Tibial artery (tissue), 4 donors: Measurements from ENCODE around the gene HIGD1A.

ENCODE experiments used
- DNase-seq, 2 donors: peaks; one replicate each; pipeline ENCODE4 v3.0.0-alpha.2; 2019
- H3K27ac ChIP-seq, 2 donors: fragments of 200-600 bp; sonication (generic) in 1 of 2; 1 replicate in 1 of 2; 2 replicates in 1 of 2; pipeline ENCODE4 v1.5.1; 2018 to 2019; ENCODE audit warnings: mild to moderate bottlenecking in 1 of 2
- H3K27me3 ChIP-seq, 2 donors: fragments of 200-600 bp; sonication (generic) in 1 of 2; one replicate each; pipeline versions ENCODE4 v1.5.1 to v1.6.0; 2016 to 2019
- H3K36me3 ChIP-seq, 3 donors: fragments of 200-600 bp; sonication (generic) in 2 of 3; one replicate each; pipeline ENCODE4 v1.5.1; 2016 to 2019; ENCODE audit warnings: mild to moderate bottlenecking in 2 of 3
- H3K4me1 ChIP-seq, 4 donors: fragments of 200-600 bp; sonication (generic) in 2 of 4; 1 replicate in 3 of 4; 2 replicates in 1 of 4; pipeline ENCODE4 v1.5.1; 2016 to 2019
- H3K4me3 ChIP-seq, 2 donors: fragments of 200-600 bp; sonication (generic) in 1 of 2; 1 replicate in 1 of 2; 2 replicates in 1 of 2; pipeline ENCODE4 v1.5.1; 2018 to 2019; ENCODE audit warnings: mild to moderate bottlenecking in 2 of 2
- H3K9me3 ChIP-seq, 3 donors: fragments of 200-600 bp; sonication (generic) in 1 of 3; one replicate each; pipeline ENCODE4 v1.5.1; 2016 to 2019
- intact Hi-C: fragments of 100-400 bp; cut with DNase I; formaldehyde crosslinking; loops from one replicate; pipeline ENCODE4 v1.15.0; 2023; ENCODE audit warnings: low total_unique reads
- TF ChIP-seq, protein P1 (sequence below), 2 experiments: fragments of 200-600 bp in 1 of 2; fragments of 450-650 bp in 1 of 2; IDR thresholded peaks; one replicate each; pipeline ENCODE4 v1.5.1; 2017 to 2019; ENCODE audit warnings: antibody characterized with exemption in 2 of 2, mild to moderate bottlenecking in 1 of 2, moderate library complexity in 1 of 2

Gene HIGD1A

DNA sequence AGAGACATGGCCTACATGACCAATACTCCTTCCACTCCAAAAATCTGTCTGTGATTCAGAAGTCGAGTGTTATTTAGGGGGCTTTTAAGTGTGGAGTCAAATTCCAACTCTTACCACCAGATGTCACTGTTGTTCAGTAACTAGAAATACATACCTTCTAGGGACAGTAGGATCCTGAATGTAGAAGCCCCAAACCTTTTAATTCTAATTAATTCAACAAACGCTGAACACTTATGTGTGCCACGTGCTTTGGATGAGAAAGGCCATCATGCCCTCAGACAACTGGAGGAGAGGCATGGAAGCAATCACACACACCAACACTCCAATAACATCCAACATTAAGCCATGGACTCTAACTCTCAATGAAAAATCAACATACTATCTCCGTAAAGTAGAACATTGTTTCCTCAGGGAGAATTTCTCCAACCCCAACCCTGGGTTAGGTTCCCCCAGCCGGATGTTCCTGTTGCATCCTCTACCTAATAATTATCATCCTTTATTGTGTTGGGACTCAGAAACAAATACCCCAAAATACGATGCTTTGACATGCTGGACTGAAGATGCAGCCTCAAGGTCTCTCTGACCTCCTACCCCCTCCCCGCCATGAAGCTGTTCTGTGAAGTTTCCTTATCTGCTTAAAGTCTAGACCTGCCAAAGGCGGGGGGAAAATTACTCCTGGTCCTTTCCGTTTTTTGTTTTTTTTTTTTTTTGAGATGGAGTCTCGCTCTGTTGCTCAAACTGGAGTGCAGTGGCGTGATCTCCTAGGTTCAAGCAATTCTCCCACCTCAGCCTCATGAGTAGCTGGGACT, 23.2 kb downstream of the HIGD1A start:
- H3K27ac ChIP-seq, result peak overlapping the region; percentile 52 to 56
- TF ChIP-seq, protein P1, sequence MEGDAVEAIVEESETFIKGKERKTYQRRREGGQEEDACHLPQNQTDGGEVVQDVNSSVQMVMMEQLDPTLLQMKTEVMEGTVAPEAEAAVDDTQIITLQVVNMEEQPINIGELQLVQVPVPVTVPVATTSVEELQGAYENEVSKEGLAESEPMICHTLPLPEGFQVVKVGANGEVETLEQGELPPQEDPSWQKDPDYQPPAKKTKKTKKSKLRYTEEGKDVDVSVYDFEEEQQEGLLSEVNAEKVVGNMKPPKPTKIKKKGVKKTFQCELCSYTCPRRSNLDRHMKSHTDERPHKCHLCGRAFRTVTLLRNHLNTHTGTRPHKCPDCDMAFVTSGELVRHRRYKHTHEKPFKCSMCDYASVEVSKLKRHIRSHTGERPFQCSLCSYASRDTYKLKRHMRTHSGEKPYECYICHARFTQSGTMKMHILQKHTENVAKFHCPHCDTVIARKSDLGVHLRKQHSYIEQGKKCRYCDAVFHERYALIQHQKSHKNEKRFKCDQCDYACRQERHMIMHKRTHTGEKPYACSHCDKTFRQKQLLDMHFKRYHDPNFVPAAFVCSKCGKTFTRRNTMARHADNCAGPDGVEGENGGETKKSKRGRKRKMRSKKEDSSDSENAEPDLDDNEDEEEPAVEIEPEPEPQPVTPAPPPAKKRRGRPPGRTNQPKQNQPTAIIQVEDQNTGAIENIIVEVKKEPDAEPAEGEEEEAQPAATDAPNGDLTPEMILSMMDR (IDR thresholded peaks at IDR 0.05), result peak; percentile 76 to 91
- no peaks in the 10 kb centered on the region for H3K27me3 ChIP-seq
- no peak overlapping the region for H3K4me3 ChIP-seq
- no peak for DNase-seq
- H3K36me3 ChIP-seq, result peaks cover 4 to 28% (median 24%) of the 10 kb centered on the region in 3 donors
- intact Hi-C loops, result loop anchor here (2.0 to 5.0 kb wide), 2 partner anchors 51 to 100 kb away; no protein-coding TSS in a partner anchor
- no peaks in the 10 kb centered on the region for H3K9me3 ChIP-seq
- H3K4me1 ChIP-seq, result peaks cover 0 to 26% (median 12%) of the 10 kb centered on the region in 4 donors

DNA sequence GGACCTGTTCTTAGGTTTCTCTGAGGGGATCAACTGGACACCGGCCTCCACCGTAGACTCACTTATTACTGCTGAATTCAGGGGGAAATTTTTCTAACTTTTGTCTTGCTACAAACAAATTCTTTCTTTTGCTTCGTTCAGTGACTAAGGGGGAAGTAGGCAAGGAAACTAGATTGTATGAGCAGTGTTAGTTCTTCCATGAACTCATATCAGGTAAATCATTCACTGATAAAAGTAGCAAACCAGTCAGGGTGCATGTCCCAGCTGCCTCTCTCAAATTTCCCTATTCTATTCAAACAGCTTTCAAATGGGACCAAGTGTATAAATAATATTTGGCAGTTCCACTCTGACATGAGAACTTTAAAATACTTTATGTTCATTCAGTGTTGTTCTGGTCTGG, 23.9 kb downstream of the HIGD1A start:
- Histone ChIP-seq H3K9me3 (no peaks in the 10 kb centered on the region), H3K27me3 (no peaks in the 10 kb centered on the region), H3K4me1 (peaks cover 0 to 26% (median 12%) of the 10 kb centered on the region in 4 donors), H3K4me3 (no peak overlapping the region), H3K27ac (peak overlapping the region; percentile 52 to 56), H3K36me3 (peaks cover 4 to 21% (median 18%) of the 10 kb centered on the region in 3 donors)
- intact Hi-C loops, result loop anchor here (2.0 to 5.0 kb wide), 2 partner anchors 52 to 100 kb away; no protein-coding TSS in a partner anchor
- TF ChIP-seq, protein P1 (IDR thresholded peaks at IDR 0.05), result no peak
- no peak for DNase-seq

DNA sequence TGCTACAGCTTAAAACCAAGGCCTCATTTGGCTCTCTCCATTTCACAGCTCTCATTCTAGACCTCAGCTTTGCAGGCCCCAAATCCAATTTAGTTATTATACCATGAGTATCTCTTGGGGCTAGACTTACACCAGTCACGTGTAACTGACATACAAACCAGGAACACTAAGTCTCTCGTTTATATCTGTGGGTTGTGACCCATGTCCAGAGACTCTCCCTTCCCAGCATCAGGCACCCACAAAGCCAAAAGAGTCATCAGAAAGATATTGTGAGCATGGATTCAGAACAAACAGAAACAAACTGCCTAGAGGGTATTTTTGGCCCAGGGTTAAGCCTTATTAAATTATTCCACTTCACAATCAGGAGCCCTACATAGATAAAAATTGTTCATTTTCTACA, 25.6 kb downstream of the HIGD1A start:
- Histone ChIP-seq H3K4me3 (no peak overlapping the region), H3K27ac (peak overlapping the region; percentile 48 to 60), H3K9me3 (no peaks in the 10 kb centered on the region), H3K36me3 (peaks cover 4 to 12% (median 8%) of the 10 kb centered on the region in 3 donors), H3K4me1 (peaks cover 0 to 31% (median 13%) of the 10 kb centered on the region in 4 donors), H3K27me3 (no peaks in the 10 kb centered on the region)
- TF ChIP-seq, protein P1 (IDR thresholded peaks at IDR 0.05), result no peak
- DNase-seq, result peak in 1 of 2 donors; percentile 66
- intact Hi-C loops, result no loop called here

DNA sequence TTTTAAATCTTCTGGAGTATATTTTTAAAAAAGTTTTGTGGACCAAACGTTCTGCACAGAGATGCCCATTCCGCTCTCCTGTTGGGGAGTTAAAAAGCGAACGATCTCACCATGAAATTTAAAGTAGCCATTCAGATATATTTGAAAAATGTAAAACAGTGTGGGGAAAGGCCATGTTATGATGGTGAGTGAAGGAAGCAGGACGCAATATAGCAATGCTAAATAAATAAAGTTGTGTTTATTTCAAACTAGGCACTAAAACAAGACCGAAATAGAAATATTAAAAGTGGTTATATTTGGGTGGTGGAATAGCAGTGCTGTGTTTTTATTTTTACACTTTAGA, 30.9 kb downstream of the HIGD1A start:
- peak overlapping the region; percentile 64 for H3K27ac ChIP-seq

DNA sequence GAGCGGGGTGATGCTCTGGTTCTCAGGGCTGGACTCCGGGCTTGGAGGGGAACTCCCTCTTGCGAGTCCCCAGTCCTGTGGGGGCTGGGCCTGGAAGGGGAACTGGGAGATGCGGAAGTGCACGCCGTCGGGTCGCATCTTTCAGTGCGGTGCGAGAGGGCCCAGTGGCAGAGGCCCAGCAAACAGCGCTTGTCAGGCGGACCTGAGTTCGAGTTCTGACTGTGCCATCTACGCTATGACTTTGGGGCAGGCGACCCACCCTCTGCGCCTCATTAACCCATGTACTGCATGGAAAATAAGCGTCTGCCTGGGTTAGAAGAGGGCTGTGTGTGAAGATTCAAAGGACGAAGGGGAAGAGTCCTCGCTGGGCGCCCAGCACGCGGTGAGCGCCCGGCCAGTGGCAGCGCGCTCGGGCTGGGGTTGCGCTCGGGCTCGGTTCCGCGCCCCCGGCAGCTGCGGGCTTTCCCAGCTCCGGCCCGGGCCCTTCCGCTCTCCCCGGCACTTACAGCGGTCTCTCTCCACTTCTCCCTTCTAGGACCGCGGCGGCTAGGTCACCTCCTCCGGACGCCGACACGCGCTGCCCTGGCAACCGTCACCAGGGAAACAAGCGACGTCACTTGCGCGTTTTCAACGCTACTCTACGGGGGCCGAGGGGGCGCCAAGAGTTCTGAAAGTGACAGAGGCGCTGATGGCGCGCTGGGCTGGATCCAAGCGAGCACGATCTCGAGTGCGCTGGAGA, 31.5 kb downstream of the HIGD1A start, which contains the start of gene CCDC13:
TSS of gene CCDC13 (minus strand) at position 584 of the 739 bp plus-strand sequence. CDS start 14,908 bp downstream, outside the sequence.
- Histone ChIP-seq H3K9me3 (no peaks in the 10 kb centered on the region), H3K4me1 (peaks cover 0 to 17% (median 9%) of the 10 kb centered on the region in 4 donors), H3K36me3 (no peaks in the 10 kb centered on the region), H3K27ac (peak within 1 kb of the TSS; percentile 64), H3K4me3 (peak within 1 kb of the TSS; percentile 47 to 58), H3K27me3 (no peaks in the 10 kb centered on the region)
- TF ChIP-seq, protein P1 (IDR thresholded peaks at IDR 0.05), result no peak
- peak; percentile 96 to 97 for DNase-seq
- intact Hi-C loops, result no loop called here

More for the DNA sequence above, 30.9 kb downstream of the HIGD1A start:
- no peaks in the 10 kb centered on the region for H3K27me3 ChIP-seq
- H3K4me1 ChIP-seq, result peaks cover 0 to 17% (median 12%) of the 10 kb centered on the region in 4 donors
- TF ChIP-seq, protein P1 (IDR thresholded peaks at IDR 0.05), result no peak
- no peaks in the 10 kb centered on the region for H3K9me3 ChIP-seq
- H3K36me3 ChIP-seq, result no peaks in the 10 kb centered on the region
- H3K4me3 ChIP-seq, result peak overlapping the region; percentile 47 to 58
- intact Hi-C loops, result no loop called here
- DNase-seq, result no peak
